Neutrophil (primary cell): ENCODE data around the gene POC5.

ENCODE experiments used
- H3K27ac ChIP-seq: fragments of 200-600 bp; sonication (generic); 2 replicates; pipeline ENCODE4 v1.5.1; 2016; ENCODE audit warnings: mild to moderate bottlenecking, moderate library complexity
- H3K27me3 ChIP-seq: fragments of 200-600 bp; sonication (generic); 2 replicates; pipeline ENCODE4 v1.6.0; 2016; ENCODE audit warnings: mild to moderate bottlenecking
- H3K36me3 ChIP-seq: fragments of 200-600 bp; sonication (generic); 2 replicates; pipeline ENCODE4 v1.5.1; 2017
- H3K4me1 ChIP-seq, 2 experiments: fragments of 200-600 bp in 1 of 2; sonication (generic) in 1 of 2; 1 replicate in 1 of 2; 2 replicates in 1 of 2; pipeline versions ENCODE4 v1.5.1 to v1.6.1; 2013 to 2016; ENCODE audit warnings: low read depth in 1 of 2, low read length in 1 of 2, mild to moderate bottlenecking in 1 of 2, moderate library complexity in 1 of 2; ENCODE audit not compliant: control insufficient read depth in 1 of 2, insufficient read depth in 1 of 2
- H3K4me3 ChIP-seq, 2 experiments: fragments of 200-600 bp in 1 of 2; sonication (generic) in 1 of 2; 1 replicate in 1 of 2; 2 replicates in 1 of 2; pipeline ENCODE4 v1.5.1; 2013 to 2016; ENCODE audit warnings: low read depth in 1 of 2, low read length in 1 of 2, mild to moderate bottlenecking in 1 of 2, moderate library complexity in 1 of 2
- H3K9me3 ChIP-seq: fragments of 200-600 bp; sonication (generic); 2 replicates; pipeline ENCODE4 v1.5.1; 2016
- TF ChIP-seq, protein P1 (sequence below): fragments of 200-600 bp; sonication (generic); IDR thresholded peaks from 2 replicates; pipeline ENCODE4 v1.5.1; 2016; ENCODE audit warnings: antibody characterized with exemption

The POC5 gene

DNA sequence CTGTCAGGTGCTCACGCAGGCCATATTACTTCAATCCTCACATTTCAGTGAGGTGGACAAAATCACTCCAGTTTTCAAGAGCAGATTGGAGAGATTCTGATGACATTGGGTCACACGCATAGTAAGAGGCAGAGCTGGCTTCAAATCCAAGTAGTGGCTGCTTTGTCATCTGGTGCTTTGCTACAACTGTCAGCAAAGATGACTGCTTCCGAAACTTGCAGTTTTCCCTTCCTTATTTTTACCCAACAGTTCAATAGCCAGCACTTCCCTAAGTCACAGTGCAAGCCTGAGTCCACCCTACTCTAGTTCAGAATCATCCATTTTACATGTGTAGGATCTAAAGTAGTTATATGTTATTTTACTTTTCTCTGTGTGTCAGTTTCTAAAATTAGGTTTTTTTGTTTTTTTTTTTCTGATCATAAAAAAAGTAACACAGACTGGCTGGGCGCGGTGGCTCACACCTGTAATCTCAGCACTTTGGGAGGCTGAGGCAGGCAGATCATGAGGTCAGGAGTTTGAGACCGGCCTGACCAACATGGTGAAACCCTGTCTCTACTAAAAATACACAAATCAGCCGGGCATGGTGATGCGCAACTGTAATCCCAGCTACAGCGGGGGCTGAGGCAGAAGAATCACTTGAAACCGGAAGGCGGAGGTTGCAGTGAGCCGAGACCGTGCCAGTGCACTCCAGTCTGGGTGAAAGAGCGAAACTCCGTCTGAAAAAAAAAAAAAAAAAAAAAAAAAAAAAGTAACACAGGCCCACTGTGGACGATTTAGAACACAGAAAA, 56.4 kb downstream of the POC5 start:
- no peak overlapping the region for H3K4me3 ChIP-seq
- TF ChIP-seq, protein P1, sequence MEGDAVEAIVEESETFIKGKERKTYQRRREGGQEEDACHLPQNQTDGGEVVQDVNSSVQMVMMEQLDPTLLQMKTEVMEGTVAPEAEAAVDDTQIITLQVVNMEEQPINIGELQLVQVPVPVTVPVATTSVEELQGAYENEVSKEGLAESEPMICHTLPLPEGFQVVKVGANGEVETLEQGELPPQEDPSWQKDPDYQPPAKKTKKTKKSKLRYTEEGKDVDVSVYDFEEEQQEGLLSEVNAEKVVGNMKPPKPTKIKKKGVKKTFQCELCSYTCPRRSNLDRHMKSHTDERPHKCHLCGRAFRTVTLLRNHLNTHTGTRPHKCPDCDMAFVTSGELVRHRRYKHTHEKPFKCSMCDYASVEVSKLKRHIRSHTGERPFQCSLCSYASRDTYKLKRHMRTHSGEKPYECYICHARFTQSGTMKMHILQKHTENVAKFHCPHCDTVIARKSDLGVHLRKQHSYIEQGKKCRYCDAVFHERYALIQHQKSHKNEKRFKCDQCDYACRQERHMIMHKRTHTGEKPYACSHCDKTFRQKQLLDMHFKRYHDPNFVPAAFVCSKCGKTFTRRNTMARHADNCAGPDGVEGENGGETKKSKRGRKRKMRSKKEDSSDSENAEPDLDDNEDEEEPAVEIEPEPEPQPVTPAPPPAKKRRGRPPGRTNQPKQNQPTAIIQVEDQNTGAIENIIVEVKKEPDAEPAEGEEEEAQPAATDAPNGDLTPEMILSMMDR, result no peak
- no peaks in the 10 kb centered on the region for H3K36me3 ChIP-seq
- H3K9me3 ChIP-seq, result no peaks in the 10 kb centered on the region
- H3K27ac ChIP-seq, result no peak overlapping the region
- no peaks in the 10 kb centered on the region for H3K27me3 ChIP-seq
- H3K4me1 ChIP-seq, result no peaks in the 10 kb centered on the region

DNA sequence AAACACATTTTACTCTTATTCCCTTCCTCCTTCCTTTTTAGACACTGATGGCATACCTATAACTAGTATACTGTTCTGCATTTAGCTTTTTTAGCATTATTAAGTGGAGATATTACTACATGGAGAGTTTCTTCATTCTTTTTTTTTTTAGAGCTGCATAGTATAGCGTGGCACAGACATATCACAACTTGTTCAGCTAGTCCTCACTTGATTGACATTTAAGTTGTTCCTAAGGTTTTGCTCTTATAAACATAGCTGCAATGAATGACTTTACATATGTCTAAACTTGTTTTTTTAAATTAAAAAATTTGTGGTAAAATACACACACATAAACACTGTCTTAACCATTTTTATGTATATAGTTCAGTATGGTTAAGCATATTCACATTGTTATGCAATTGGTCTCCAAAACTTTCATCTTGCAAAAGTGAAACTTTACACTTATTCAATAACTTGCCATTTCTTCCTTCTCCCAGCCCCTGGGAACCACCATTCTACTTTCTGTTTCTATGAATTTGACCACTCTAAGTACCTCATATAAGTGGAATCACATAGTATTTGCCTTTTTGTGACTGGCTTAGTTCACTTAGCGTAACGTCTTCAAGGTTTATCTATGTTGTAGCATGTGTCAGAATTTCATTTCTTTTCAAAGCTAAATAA, 57.3 kb downstream of the POC5 start:
- H3K9me3 ChIP-seq, result no peaks in the 10 kb centered on the region
- TF ChIP-seq, protein P1, result no peak
- H3K27me3 ChIP-seq, result no peaks in the 10 kb centered on the region
- no peak overlapping the region for H3K27ac ChIP-seq
- H3K36me3 ChIP-seq, result no peaks in the 10 kb centered on the region
- H3K4me3 ChIP-seq, result no peak overlapping the region
- H3K4me1 ChIP-seq, result no peaks in the 10 kb centered on the region

DNA sequence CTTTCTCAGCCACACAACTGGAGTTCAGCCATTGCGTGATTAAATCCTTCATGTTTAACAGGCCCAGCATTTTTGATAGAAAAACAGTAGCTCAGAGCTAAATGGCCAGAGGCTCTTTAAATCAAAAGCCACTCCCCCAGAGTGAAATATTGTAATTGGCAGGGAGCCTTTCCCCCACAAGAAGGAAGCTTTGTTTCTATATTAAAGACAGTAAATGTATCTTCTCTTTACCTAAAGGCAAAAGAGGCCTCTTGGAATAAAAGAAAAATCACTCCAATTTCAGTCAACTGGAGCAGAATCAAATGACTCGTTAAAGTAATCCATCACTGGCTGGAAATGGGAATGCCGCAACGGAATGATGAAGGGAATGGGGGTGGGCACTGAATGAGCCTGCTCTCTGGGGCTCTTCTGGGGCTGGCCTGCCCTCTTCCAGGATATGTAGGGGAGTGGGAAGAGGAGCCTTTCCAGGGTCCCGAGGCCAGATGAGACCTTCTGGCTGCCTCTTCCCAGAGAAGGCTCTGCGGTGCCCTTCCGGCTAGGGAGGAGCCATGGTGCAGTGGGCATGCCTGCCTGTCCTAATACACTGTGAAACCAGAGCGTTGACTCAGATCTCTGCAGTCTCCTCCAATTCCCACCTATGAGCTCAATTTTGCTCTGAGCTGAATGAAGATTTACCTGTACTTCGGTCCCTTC, 60.8 kb downstream of the POC5 start:
- no peaks in the 10 kb centered on the region for H3K27me3 ChIP-seq
- H3K27ac ChIP-seq, result no peak overlapping the region
- TF ChIP-seq, protein P1, result no peak
- no peaks in the 10 kb centered on the region for H3K36me3 ChIP-seq
- H3K4me3 ChIP-seq, result no peak overlapping the region
- H3K9me3 ChIP-seq, result no peaks in the 10 kb centered on the region
- H3K4me1 ChIP-seq, result no peaks in the 10 kb centered on the region

DNA sequence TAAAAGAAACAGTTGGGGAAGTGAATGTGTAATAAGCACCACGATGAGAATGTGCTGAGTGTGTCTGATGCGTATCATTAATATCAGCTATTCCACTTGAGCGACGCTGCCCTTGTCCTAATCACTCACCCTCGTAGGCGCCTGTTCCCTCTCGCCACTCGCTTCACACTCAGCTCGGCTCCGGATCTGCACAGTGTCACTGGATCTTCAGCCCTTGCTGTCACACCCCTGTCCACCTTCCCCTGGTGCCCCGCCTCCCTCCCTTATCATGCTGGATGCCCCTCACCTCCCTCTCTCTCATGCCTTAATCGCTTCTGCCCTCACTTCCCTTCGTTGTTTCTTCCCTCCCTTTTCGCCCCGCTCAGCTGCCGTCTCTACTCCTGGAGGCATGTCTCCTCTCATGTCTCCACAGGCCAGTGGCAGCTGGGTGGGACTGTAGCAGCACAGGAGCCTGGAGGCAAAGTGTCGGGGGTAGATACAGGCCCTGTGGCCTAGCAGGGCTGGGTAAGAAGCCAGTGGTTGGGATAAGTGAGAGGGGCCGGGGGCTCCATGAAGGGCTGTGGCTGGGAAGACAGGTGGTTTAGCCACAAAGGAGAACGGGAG, 62.4 kb downstream of the POC5 start:
- no peak overlapping the region for H3K27ac ChIP-seq

DNA sequence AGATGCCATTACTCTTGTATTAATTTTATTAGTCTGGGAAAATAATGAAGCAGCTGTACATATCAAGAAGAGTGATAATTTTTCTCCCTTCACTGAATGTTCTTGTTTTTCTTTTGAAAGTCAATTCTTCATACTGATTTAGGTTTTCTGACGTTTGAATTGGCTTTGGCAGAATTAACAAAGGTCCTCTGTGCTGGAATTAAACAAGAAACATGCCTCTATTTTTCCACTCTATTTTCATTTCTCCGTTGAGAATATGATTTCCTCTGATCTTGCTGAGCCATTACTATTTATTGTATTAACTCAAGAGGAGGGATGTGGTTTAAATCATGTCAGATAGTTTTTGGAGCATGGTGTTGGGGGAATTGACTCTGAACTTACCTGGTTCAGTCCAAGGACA, 63.7 kb downstream of the POC5 start:
- H3K9me3 ChIP-seq, result no peaks in the 10 kb centered on the region
- TF ChIP-seq, protein P1, result no peak
- no peaks in the 10 kb centered on the region for H3K36me3 ChIP-seq
- H3K4me3 ChIP-seq, result no peak overlapping the region
- H3K27me3 ChIP-seq, result no peaks in the 10 kb centered on the region
- no peak overlapping the region for H3K27ac ChIP-seq
- H3K4me1 ChIP-seq, result no peaks in the 10 kb centered on the region

More for the DNA sequence above, 62.4 kb downstream of the POC5 start:
- TF ChIP-seq, protein P1, result no peak
- Histone ChIP-seq H3K36me3 (no peaks in the 10 kb centered on the region), H3K9me3 (no peaks in the 10 kb centered on the region), H3K27me3 (no peaks in the 10 kb centered on the region), H3K4me1 (no peaks in the 10 kb centered on the region), H3K4me3 (no peak overlapping the region)
